Urothelium cell line (cell line): ENCODE data around the gene NSUN4.
"Not testable (repeated sequence)": the region's sequence is repeated elsewhere in the genome, so short reads cannot be mapped to it uniquely, and the experiment has no call there.

Experiments used
- DNase-seq: peaks from one replicate; pipeline ENCODE4 v3.0.0; 2011; ENCODE audit warnings: low spot score, mixed read lengths
- FAIRE-seq: peaks from 2 replicates; lab custom pipeline; 2011; peaks lifted over from hg19 to GRCh38; lab: Jason Lieb, UNC

NSUN4 gene

GRCh38 chr1:46340404-46341221, at the start of gene NSUN4:
Gene NSUN4, plus strand, starts transcription at chr1:46340807. Its CDS starts 20 bp downstream, at chr1:46340827.
- FAIRE-seq (peak; percentile 68), DNase-seq (peak; percentile 93)

GRCh38 chr1:46295306-46295705, 45.3 kb upstream of the NSUN4 start:
- FAIRE-seq: no peak
- DNase-seq: no peak

- DNase-seq (no peak), FAIRE-seq (no peak)
These were observed 42.2 kb upstream of the NSUN4 start for GRCh38 chr1:46298387-46298786.

- no peak for FAIRE-seq
- DNase-seq: no peak
These were observed 39.8 kb upstream of the NSUN4 start for GRCh38 chr1:46300673-46301405.

- FAIRE-seq (no peak), DNase-seq (no peak)
These were observed 39.2 kb upstream of the NSUN4 start for GRCh38 chr1:46301406-46301807.

GRCh38 chr1:46301808-46302640, 38.6 kb upstream of the NSUN4 start:
- DNase-seq (peak; percentile 58), FAIRE-seq (no peak)

GRCh38 chr1:46302641-46303037, 38.0 kb upstream of the NSUN4 start:
- DNase-seq: peak; percentile 31
- FAIRE-seq: no peak

- peak; percentile 63 for FAIRE-seq
These were observed 37.4 kb upstream of the NSUN4 start, which contains the start of the genes LRRC41 and UQCRH for GRCh38 chr1:46303038-46303871. Gene LRRC41, minus strand, starts transcription at chr1:46303616. Its CDS starts 294 bp downstream, at chr1:46303322. Gene UQCRH, plus strand, starts transcription at chr1:46303698. Its CDS starts 69 bp downstream, at chr1:46303767.

GRCh38 chr1:46303872-46304326, 36.7 kb upstream of the NSUN4 start:
- FAIRE-seq (no peak), DNase-seq (no peak)

More at GRCh38 chr1:46303038-46303871, 37.4 kb upstream of the NSUN4 start, which contains the start of the genes LRRC41 and UQCRH:
- peak; percentile 95 for DNase-seq

- DNase-seq (no peak), FAIRE-seq (no peak)
These were observed 34.5 kb upstream of the NSUN4 start for GRCh38 chr1:46306159-46306530.

- DNase-seq: no peak
- FAIRE-seq: no peak
These were observed 31.0 kb upstream of the NSUN4 start for GRCh38 chr1:46309401-46310159.

- no peak for DNase-seq
- no peak for FAIRE-seq
These were observed 30.3 kb upstream of the NSUN4 start for GRCh38 chr1:46310321-46310720.

- FAIRE-seq (no peak), DNase-seq (no peak)
These were observed 24.8 kb upstream of the NSUN4 start for GRCh38 chr1:46315669-46316403.

GRCh38 chr1:46317323-46317722, 23.3 kb upstream of the NSUN4 start:
- DNase-seq (no peak), FAIRE-seq (no peak)

GRCh38 chr1:46319301-46319700, 21.3 kb upstream of the NSUN4 start:
- FAIRE-seq, DNase-seq: not testable (repeated sequence)

- not testable (repeated sequence) for DNase-seq
These were observed 20.4 kb upstream of the NSUN4 start for GRCh38 chr1:46319960-46320914.

GRCh38 chr1:46322191-46322590, 18.4 kb upstream of the NSUN4 start:
- DNase-seq, FAIRE-seq: not testable (repeated sequence)

More at GRCh38 chr1:46319960-46320914, 20.4 kb upstream of the NSUN4 start:
- not testable (repeated sequence) for FAIRE-seq
